ENCODE data around the gene TOX2. TPM values are rescaled to one million over a fixed set of nuclear protein-coding genes. Genes with fewer than 3 reads are reported as not detected.

The TOX2 gene
- total RNA-seq, 2 experiments from 2014 or later = 0.23 TPM; not detected in 1

DNA sequence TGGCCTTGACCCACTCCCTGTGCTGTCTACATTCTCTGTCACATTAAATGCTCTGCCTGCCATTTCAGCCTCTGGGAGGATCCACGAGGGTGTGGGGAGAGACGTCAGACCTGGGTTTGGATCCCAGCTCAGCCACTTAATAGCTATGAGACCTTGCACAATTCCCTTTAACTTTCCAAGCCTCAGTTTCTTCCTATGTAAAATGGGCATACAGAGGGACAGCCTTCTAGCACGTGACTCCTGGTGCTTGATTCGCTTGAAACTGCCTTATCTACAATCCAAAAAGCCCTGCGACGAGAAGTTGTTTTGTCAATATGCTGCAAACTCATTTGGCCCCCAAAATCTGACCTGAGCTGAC, 40.0 kb downstream of the TOX2 start:
- Histone ChIP-seq H3K36me3 (ENCODE audit: insufficient read depth, low read length) (no peaks in the 10 kb centered on the region), H3K27ac (ENCODE audit: low read depth, low read length, poor library complexity, severe bottlenecking) (no peak overlapping the region), H3K9me3 (ENCODE audit: low read length) (no peaks in the 10 kb centered on the region), H4K20me1 (ENCODE audit: insufficient read depth, low read length) (no peaks in the 10 kb centered on the region), H3K79me2 (ENCODE audit: insufficient read depth, low read depth, low read length) (no peaks in the 10 kb centered on the region), H3K4me2 (ENCODE audit: low read length) (no peak overlapping the region), H2AFZ (ENCODE audit: low read length) (no peak overlapping the region; the same call in 1 of the 2 replicates), H3K4me1 (ENCODE audit: insufficient read depth, low read length, poor library complexity, severe bottlenecking) (peaks cover 28% of the 10 kb centered on the region), H3K4me3 (ENCODE audit: low read depth, low read length, poor library complexity, severe bottlenecking) (no peak overlapping the region), H3K9me2 (ENCODE audit: insufficient read depth, low read length) (no peaks in the 10 kb centered on the region)
- TF ChIP-seq, protein P1, sequence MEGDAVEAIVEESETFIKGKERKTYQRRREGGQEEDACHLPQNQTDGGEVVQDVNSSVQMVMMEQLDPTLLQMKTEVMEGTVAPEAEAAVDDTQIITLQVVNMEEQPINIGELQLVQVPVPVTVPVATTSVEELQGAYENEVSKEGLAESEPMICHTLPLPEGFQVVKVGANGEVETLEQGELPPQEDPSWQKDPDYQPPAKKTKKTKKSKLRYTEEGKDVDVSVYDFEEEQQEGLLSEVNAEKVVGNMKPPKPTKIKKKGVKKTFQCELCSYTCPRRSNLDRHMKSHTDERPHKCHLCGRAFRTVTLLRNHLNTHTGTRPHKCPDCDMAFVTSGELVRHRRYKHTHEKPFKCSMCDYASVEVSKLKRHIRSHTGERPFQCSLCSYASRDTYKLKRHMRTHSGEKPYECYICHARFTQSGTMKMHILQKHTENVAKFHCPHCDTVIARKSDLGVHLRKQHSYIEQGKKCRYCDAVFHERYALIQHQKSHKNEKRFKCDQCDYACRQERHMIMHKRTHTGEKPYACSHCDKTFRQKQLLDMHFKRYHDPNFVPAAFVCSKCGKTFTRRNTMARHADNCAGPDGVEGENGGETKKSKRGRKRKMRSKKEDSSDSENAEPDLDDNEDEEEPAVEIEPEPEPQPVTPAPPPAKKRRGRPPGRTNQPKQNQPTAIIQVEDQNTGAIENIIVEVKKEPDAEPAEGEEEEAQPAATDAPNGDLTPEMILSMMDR (conservative IDR thresholded peaks at IDR 0.05; ENCODE audit: low read length) = no peak
- intact Hi-C loops (cut with micrococcal nuclease; ENCODE audit: unreplicated experiment) = no loop called here
- CTCF ChIA-PET (ENCODE audit: unreplicated experiment) = interaction anchor here (1.4 kb wide), 1 partner anchor 10 kb away, joined by 3 read pairs; no protein-coding TSS in a partner anchor
- no peak for DNase-seq (ENCODE audit: low spot score)
- no TSS peak for BruUV-seq (replicated peaks)
- POLR2A ChIA-PET = interaction anchor here (1.1 kb wide), 1 partner anchor 19 kb away, joined by 3 read pairs; no protein-coding TSS in a partner anchor

DNA sequence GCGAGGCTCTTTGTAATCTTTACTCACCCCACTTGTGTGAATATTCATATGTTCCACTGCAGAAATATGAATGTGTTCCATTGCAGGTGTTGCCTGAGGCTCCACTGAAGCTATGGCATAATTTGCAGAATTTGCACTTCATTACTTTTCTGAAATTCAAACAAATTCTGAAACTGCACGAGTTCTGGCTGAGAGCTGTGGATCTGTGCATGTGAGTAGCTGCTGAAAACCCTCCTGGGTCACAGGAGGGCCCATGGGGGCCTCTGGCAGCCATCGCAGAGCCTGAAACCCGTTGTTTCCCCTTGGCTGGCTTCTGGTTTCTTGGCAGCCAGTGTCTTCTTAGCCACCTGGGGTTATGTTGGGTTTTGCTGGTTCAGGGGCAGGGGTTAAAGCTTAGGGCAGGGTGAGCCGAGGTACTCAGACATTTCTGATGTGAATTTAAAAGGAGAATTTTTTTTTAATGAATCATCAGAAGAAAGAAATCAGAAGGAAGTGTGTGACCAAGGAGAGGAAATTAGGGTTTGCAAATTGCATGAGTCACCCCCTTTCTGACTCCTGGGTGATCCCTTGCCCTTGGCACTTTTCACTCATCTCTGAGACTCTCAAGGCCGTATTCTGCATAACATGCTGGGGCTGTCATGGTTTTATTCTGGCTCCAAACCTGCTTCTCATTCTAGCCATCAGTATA, 40.6 kb downstream of the TOX2 start:
- no peak for TF ChIP-seq EZH2phosphoT487 (IDR thresholded peaks at IDR 0.05; ENCODE audit: borderline replicate concordance, low read depth, low read length)
- TF ChIP-seq, protein P1 (conservative IDR thresholded peaks at IDR 0.05; ENCODE audit: low read length) = no peak
- no peaks in the 10 kb centered on the region for H3K9me3 ChIP-seq (ENCODE audit: low read length)
- no peaks in the 10 kb centered on the region for H3K9me2 ChIP-seq (ENCODE audit: insufficient read depth, low read length)
- H3K4me3 ChIP-seq (ENCODE audit: low read depth, low read length, poor library complexity, severe bottlenecking) = no peak overlapping the region
- H3K36me3 ChIP-seq (ENCODE audit: insufficient read depth, low read length) = no peaks in the 10 kb centered on the region
- no peak for DNase-seq (ENCODE audit: low spot score)
- peak overlapping the region; percentile 37; the same call in 1 of the 2 replicates for H2AFZ ChIP-seq (ENCODE audit: low read length)
- no peaks in the 10 kb centered on the region for H3K79me2 ChIP-seq (ENCODE audit: insufficient read depth, low read depth, low read length)
- peaks cover 23% of the 10 kb centered on the region for H3K4me1 ChIP-seq (ENCODE audit: insufficient read depth, low read length, poor library complexity, severe bottlenecking)
- no peak overlapping the region for H3K27ac ChIP-seq (ENCODE audit: low read depth, low read length, poor library complexity, severe bottlenecking)
- H4K20me1 ChIP-seq (ENCODE audit: insufficient read depth, low read length) = no peaks in the 10 kb centered on the region
- ChIA-PET CTCF (ENCODE audit: unreplicated experiment) (interaction anchor here (1.4 kb wide), 1 partner anchor 11 kb away, joined by 3 read pairs; no protein-coding TSS in a partner anchor), POLR2A (interaction anchor here (1.1 kb wide), 1 partner anchor 19 kb away, joined by 3 read pairs; no protein-coding TSS in a partner anchor)
- H3K4me2 ChIP-seq (ENCODE audit: low read length) = no peak overlapping the region
- no TSS peak for BruUV-seq (replicated peaks)
- intact Hi-C loops (cut with micrococcal nuclease; ENCODE audit: unreplicated experiment) = no loop called here

DNA sequence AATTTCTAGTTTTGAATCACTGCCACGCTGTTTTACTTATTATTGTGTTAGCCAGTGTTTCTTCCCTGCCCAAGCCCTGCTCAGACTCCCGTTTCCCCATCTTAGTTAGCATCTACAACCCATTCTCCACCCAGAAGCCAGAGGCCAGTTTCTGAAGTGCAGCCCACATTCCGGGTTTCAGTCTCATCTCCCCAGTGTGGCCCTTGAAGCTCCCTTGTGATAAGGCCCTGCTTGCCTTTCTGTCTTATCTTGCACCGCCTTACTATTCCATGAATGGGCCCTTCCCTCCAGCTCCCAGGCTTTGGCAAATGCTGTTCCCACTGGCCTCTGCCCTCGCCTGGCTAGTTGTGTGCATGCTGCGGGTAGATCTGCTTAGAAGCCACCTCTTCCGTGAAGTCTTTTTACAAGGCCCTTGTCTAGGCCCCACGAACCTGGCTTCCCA, 41.1 kb downstream of the TOX2 start:
- BruUV-seq (replicated peaks) = no TSS peak
- H4K20me1 ChIP-seq (ENCODE audit: insufficient read depth, low read length) = no peaks in the 10 kb centered on the region
- no peaks in the 10 kb centered on the region for H3K9me2 ChIP-seq (ENCODE audit: insufficient read depth, low read length)
- H3K27ac ChIP-seq (ENCODE audit: low read depth, low read length, poor library complexity, severe bottlenecking) = no peak overlapping the region
- H3K4me3 ChIP-seq (ENCODE audit: low read depth, low read length, poor library complexity, severe bottlenecking) = no peak overlapping the region
- H2AFZ ChIP-seq (ENCODE audit: low read length) = peak overlapping the region; percentile 37; the same call in 1 of the 2 replicates
- TF ChIP-seq, protein P1 (conservative IDR thresholded peaks at IDR 0.05; ENCODE audit: low read length) = no peak
- intact Hi-C loops (cut with micrococcal nuclease; ENCODE audit: unreplicated experiment) = no loop called here
- ChIA-PET POLR2A (no interaction called here), CTCF (ENCODE audit: unreplicated experiment) (interaction anchor here (1.4 kb wide), 1 partner anchor 12 kb away, joined by 3 read pairs; no protein-coding TSS in a partner anchor)
- peaks cover 17% of the 10 kb centered on the region for H3K4me1 ChIP-seq (ENCODE audit: insufficient read depth, low read length, poor library complexity, severe bottlenecking)
- H3K36me3 ChIP-seq (ENCODE audit: insufficient read depth, low read length) = no peaks in the 10 kb centered on the region
- DNase-seq (ENCODE audit: low spot score) = no peak
- no peak overlapping the region for H3K4me2 ChIP-seq (ENCODE audit: low read length)
- H3K79me2 ChIP-seq (ENCODE audit: insufficient read depth, low read depth, low read length) = no peaks in the 10 kb centered on the region
- H3K9me3 ChIP-seq (ENCODE audit: low read length) = no peaks in the 10 kb centered on the region
